Suprapubic skin (tissue), 4 donors: ENCODE measurements around the gene CREB3L1. TPM values are rescaled to one million over a fixed set of nuclear protein-coding genes. Genes with fewer than 3 reads are reported as not detected.

Experiments
- DNase-seq, 2 donors: peaks; one replicate each; pipeline ENCODE4 v3.0.0-alpha.2; 2019; ENCODE audit warnings: low spot score in 2 of 2
- H3K27ac ChIP-seq: fragments of 200-600 bp; sonication (generic); one replicate; pipeline ENCODE4 v1.5.1; 2019
- H3K27me3 ChIP-seq: fragments of 200-600 bp; sonication (generic); one replicate; pipeline ENCODE4 v1.5.1; 2019
- H3K36me3 ChIP-seq: fragments of 200-600 bp; sonication (generic); one replicate; pipeline ENCODE4 v1.5.1; 2019
- H3K4me1 ChIP-seq: fragments of 200-600 bp; sonication (generic); one replicate; pipeline ENCODE4 v1.5.1; 2019
- H3K4me3 ChIP-seq: fragments of 200-600 bp; sonication (generic); one replicate; pipeline ENCODE4 v1.5.1; 2019; ENCODE audit warnings: mild to moderate bottlenecking
- H3K9me3 ChIP-seq: fragments of 200-600 bp; sonication (generic); one replicate; pipeline ENCODE4 v1.5.1; 2019
- CTCF ChIP-seq, 2 donors: fragments of 200-600 bp in 1 of 2; fragments of 450-650 bp in 1 of 2; sonication (generic) in 1 of 2; IDR thresholded peaks; one replicate each; pipeline ENCODE4 v1.5.1; 2016 to 2019; ENCODE audit warnings: antibody characterized with exemption in 2 of 2, mild to moderate bottlenecking in 1 of 2, moderate library complexity in 1 of 2
- EP300 ChIP-seq: sonication (generic); formaldehyde crosslinking; IDR thresholded peaks from one replicate; pipeline ENCODE4 v1.6.1; 2017; ENCODE audit warnings: antibody characterized with exemption
- POLR2A ChIP-seq, 2 donors: fragments of 450-650 bp; IDR thresholded peaks; one replicate each; pipeline ENCODE4 v1.6.1; 2017; ENCODE audit warnings: antibody characterized with exemption in 2 of 2, mild to moderate bottlenecking in 2 of 2, moderate library complexity in 2 of 2
- POLR2AphosphoS5 ChIP-seq, 3 donors: sonication (generic); formaldehyde crosslinking; IDR thresholded peaks; one replicate each; pipeline ENCODE4 v1.6.1; 2017; ENCODE audit warnings: antibody characterized with exemption in 3 of 3
- WGBS: methylation state at CpG from one replicate; pipeline ENCODE4 v1.1.5; 2018; 5-methylcytosine and 5-hydroxymethylcytosine counted together
- total RNA-seq, 4 donors: library from RNA; depleted of rRNA; stranded (reverse); fragments of >200 nt; gene quantifications; one replicate each; pipeline ENCODE4 v1.1.0, GENCODE V29; 2016

Gene CREB3L1
- total RNA-seq, 4 donors from 2014 or later: 0.79 to 2.3 (median 1.5) TPM

- H3K9me3 ChIP-seq: no peaks in the 10 kb centered on the region
- peak overlapping the region; percentile 59 for H3K4me3 ChIP-seq
- no peaks in the 10 kb centered on the region for H3K36me3 ChIP-seq
- H3K4me1 ChIP-seq: peaks cover 32% of the 10 kb centered on the region
- no peaks in the 10 kb centered on the region for H3K27me3 ChIP-seq
- TF ChIP-seq POLR2AphosphoS5 (IDR thresholded peaks at IDR 0.05) (no peak), CTCF (IDR thresholded peaks at IDR 0.05) (no peak), EP300 (no peak), POLR2A (IDR thresholded peaks at IDR 0.05) (no peak)
- WGBS: 11% methylated on average over 34 of the region's 59 CpGs
- H3K27ac ChIP-seq: peak overlapping the region; percentile 77
- peak; percentile 84 to 85 for DNase-seq
Measured at GRCh38 chr11:46237248-46238077, 40.0 kb upstream of the CREB3L1 start.

GRCh38 chr11:46238078-46238966, 39.1 kb upstream of the CREB3L1 start:
- DNase-seq: peak; percentile 77 to 83
- Histone ChIP-seq H3K9me3 (no peaks in the 10 kb centered on the region), H3K4me3 (peak overlapping the region; percentile 59), H3K27ac (peak overlapping the region; percentile 77), H3K27me3 (no peaks in the 10 kb centered on the region), H3K4me1 (peaks cover 39% of the 10 kb centered on the region), H3K36me3 (no peaks in the 10 kb centered on the region)
- TF ChIP-seq EP300: no peak
- TF ChIP-seq POLR2A (IDR thresholded peaks at IDR 0.05): no peak
- no peak for TF ChIP-seq CTCF (IDR thresholded peaks at IDR 0.05)
- no peak for TF ChIP-seq POLR2AphosphoS5 (IDR thresholded peaks at IDR 0.05)
- WGBS: 0% methylated on average over 18 of the region's 70 CpGs

GRCh38 chr11:46238967-46239800, 38.3 kb upstream of the CREB3L1 start:
- no peak for TF ChIP-seq POLR2A (IDR thresholded peaks at IDR 0.05)
- peak; percentile 97 to 99 for TF ChIP-seq CTCF (IDR thresholded peaks at IDR 0.05)
- TF ChIP-seq POLR2AphosphoS5 (IDR thresholded peaks at IDR 0.05): no peak
- H3K4me1 ChIP-seq: peaks cover 46% of the 10 kb centered on the region
- peak overlapping the region; percentile 21 for H3K27ac ChIP-seq
- H3K9me3 ChIP-seq: no peaks in the 10 kb centered on the region
- WGBS: 18% methylated on average over 23 of the region's 46 CpGs
- H3K4me3 ChIP-seq: peak overlapping the region; percentile 59
- no peaks in the 10 kb centered on the region for H3K27me3 ChIP-seq
- H3K36me3 ChIP-seq: no peaks in the 10 kb centered on the region
- peak; percentile 86 to 87 for DNase-seq

GRCh38 chr11:46239801-46240061, 37.7 kb upstream of the CREB3L1 start:
- Histone ChIP-seq H3K9me3 (no peaks in the 10 kb centered on the region), H3K4me1 (peaks cover 46% of the 10 kb centered on the region), H3K27ac (no peak overlapping the region), H3K4me3 (no peak overlapping the region), H3K36me3 (no peaks in the 10 kb centered on the region), H3K27me3 (no peaks in the 10 kb centered on the region)
- no peak for DNase-seq
- WGBS: 45% methylated on average over 4 of the region's 4 CpGs
- TF ChIP-seq POLR2A (IDR thresholded peaks at IDR 0.05) (no peak), EP300 (no peak), POLR2AphosphoS5 (IDR thresholded peaks at IDR 0.05) (no peak), CTCF (IDR thresholded peaks at IDR 0.05) (no peak)
